ENCODE data around the gene PRTN3.
"Not testable (repeated sequence)": the region's sequence is repeated elsewhere in the genome, so short reads cannot be mapped to it uniquely, and the experiment has no call there.

PRTN3 gene

GRCh38 chr19:848386-848921 is 7.7 kb downstream of the PRTN3 start:
- peak in 2 of 3 donors; percentile 31 to 51 for DNase-seq

GRCh38 chr19:849195-849594 is 8.4 kb downstream of the PRTN3 start:
- DNase-seq = not testable (repeated sequence)

- DNase-seq = peak; percentile 55 to 82 (median 70)
Observed at GRCh38 chr19:850221-850978, 9.6 kb downstream of the PRTN3 start.

- no peak for DNase-seq
Observed at GRCh38 chr19:850979-851335, 10.2 kb downstream of the PRTN3 start.

GRCh38 chr19:852136-853013 is 11.6 kb downstream of the PRTN3 start, which contains the start of gene ELANE:
TSS of gene ELANE (plus strand) at chr19:852303. CDS start at chr19:852329, 26 bp downstream.
- no peak for DNase-seq

- no peak for DNase-seq
Observed at GRCh38 chr19:853014-853585, 12.3 kb downstream of the PRTN3 start.

- not testable (repeated sequence) for DNase-seq
Observed at GRCh38 chr19:853614-854220, 12.9 kb downstream of the PRTN3 start.

GRCh38 chr19:854549-854948 is 13.8 kb downstream of the PRTN3 start:
- DNase-seq = no peak

- no peak for DNase-seq
Observed at GRCh38 chr19:855142-855541, 14.3 kb downstream of the PRTN3 start.

GRCh38 chr19:855566-856120 is 14.8 kb downstream of the PRTN3 start:
- no peak for DNase-seq

GRCh38 chr19:858284-858683 is 17.5 kb downstream of the PRTN3 start:
- DNase-seq = no peak

GRCh38 chr19:858868-859843 is 18.4 kb downstream of the PRTN3 start, which contains the start of gene CFD:
TSS of gene CFD (plus strand) at chr19:859664. CDS start at chr19:859690, 26 bp downstream.
- DNase-seq = peak; percentile 74 to 88 (median 78)

GRCh38 chr19:861141-861755 is 20.4 kb downstream of the PRTN3 start:
- DNase-seq = no peak

GRCh38 chr19:861756-862580 is 21.2 kb downstream of the PRTN3 start:
- DNase-seq = peak; percentile 64 to 89 (median 72)

GRCh38 chr19:862581-863314 is 21.9 kb downstream of the PRTN3 start:
- peak; percentile 69 to 86 (median 77) for DNase-seq

GRCh38 chr19:863315-863620 is 22.5 kb downstream of the PRTN3 start:
- DNase-seq = no peak

GRCh38 chr19:866769-867300 is 26.0 kb downstream of the PRTN3 start:
- no peak for DNase-seq

GRCh38 chr19:867301-867793 is 26.5 kb downstream of the PRTN3 start:
- DNase-seq = no peak

Data from suppressor macrophage treated with lipopolysaccharide for 1 hour (primary cell).